IMR-90 (cell line): ENCODE measurements around the gene ATXN1. TPM values are rescaled to one million over a fixed set of nuclear protein-coding genes. Genes with fewer than 3 reads are reported as not detected.

ENCODE experiments used
- ATAC-seq: fragments of 200-7000 bp; cut with Tn5 transposase; 2 replicates; pipeline ENCODE4 v1.9.1; 2020; ENCODE audit warnings: low read depth, mild to moderate bottlenecking, moderate library complexity
- BruUV-seq: library from RNA; stranded (reverse); fragments of 400-500 nt; replicated peaks from 2 replicates; lab custom pipeline; 2021; lab: Mats Ljungman, UMichigan
- CTCF ChIA-PET: fragments of 300-600 bp; formaldehyde crosslinking; extraction: SDS; loops from one replicate; lab custom pipeline; 2021; ENCODE audit warnings: antibody characterized with exemption; lab: Yijun Ruan, JAX
- POLR2A ChIA-PET: fragments of 300-600 bp; sonication (Branson Sonifier 250); formaldehyde crosslinking; loops from one replicate; lab custom pipeline; 2022; ENCODE audit warnings: antibody characterized with exemption; ENCODE audit not compliant: unreplicated experiment; lab: Charles Lee
- DNase-seq: peaks from one replicate; pipeline ENCODE4 v3.0.0; 2013
- H2AFZ ChIP-seq: replicated peaks from 2 replicates; pipeline ENCODE3; 2013; ENCODE audit warnings: low read length, mild to moderate bottlenecking; ENCODE audit not compliant: poor library complexity
- H2AK5ac ChIP-seq: 2 replicates; pipeline ENCODE4 v1.6.1; 2013; ENCODE audit warnings: low read depth, low read length, inconsistent platforms
- H2AK9ac ChIP-seq: replicated peaks from 2 replicates; pipeline ENCODE3; 2013; ENCODE audit warnings: mild to moderate bottlenecking, low read depth, low read length, moderate library complexity; ENCODE audit not compliant: poor library complexity
- H2BK120ac ChIP-seq: 2 replicates; pipeline ENCODE4 v1.6.1; 2013; ENCODE audit warnings: low read depth, low read length, inconsistent platforms
- H2BK15ac ChIP-seq: 3 replicates; pipeline ENCODE4 v1.6.1; 2013; ENCODE audit warnings: low read depth, low read length, inconsistent platforms
- H2BK20ac ChIP-seq: 2 replicates; pipeline ENCODE4 v1.6.1; 2013; ENCODE audit warnings: low read depth, mild to moderate bottlenecking, inconsistent platforms, low read length, moderate library complexity
- H2BK5ac ChIP-seq: 2 replicates; pipeline ENCODE4 v1.6.1; 2013; ENCODE audit warnings: mild to moderate bottlenecking, low read depth, low read length, inconsistent platforms; ENCODE audit not compliant: poor library complexity, severe bottlenecking
- H3K14ac ChIP-seq: replicated peaks from 2 replicates; pipeline ENCODE4 v1.6.1; 2013; ENCODE audit warnings: low read depth, low read length, inconsistent platforms
- H3K18ac ChIP-seq: 2 replicates; pipeline ENCODE4 v1.6.1; 2013; ENCODE audit warnings: low read depth, low read length, control low read depth
- H3K23ac ChIP-seq: 2 replicates; pipeline ENCODE4 v1.6.1; 2013; ENCODE audit warnings: low read depth, low read length, inconsistent platforms
- H3K27ac ChIP-seq: 2 replicates; pipeline ENCODE4 v1.5.1; 2013; ENCODE audit warnings: mild to moderate bottlenecking, control low read depth, low read length; ENCODE audit not compliant: insufficient read depth
- H3K27me3 ChIP-seq: 2 replicates; pipeline ENCODE4 v1.6.1; 2013; ENCODE audit warnings: low read length; ENCODE audit not compliant: control insufficient read depth, insufficient read depth
- H3K36me3 ChIP-seq: 2 replicates; pipeline ENCODE4 v1.6.1; 2013; ENCODE audit warnings: low read length, mixed read lengths; ENCODE audit not compliant: control insufficient read depth, insufficient read depth
- H3K4ac ChIP-seq: 2 replicates; pipeline ENCODE4 v1.6.1; 2013; ENCODE audit warnings: low read depth, low read length, inconsistent platforms
- H3K4me1 ChIP-seq: 2 replicates; pipeline ENCODE4 v1.6.1; 2013; ENCODE audit warnings: low read length, mixed read lengths; ENCODE audit not compliant: control insufficient read depth, insufficient read depth
- H3K4me2 ChIP-seq: 2 replicates; pipeline ENCODE4 v1.6.1; 2013; ENCODE audit warnings: low read depth, mild to moderate bottlenecking, control low read depth, low read length, moderate library complexity
- H3K4me3 ChIP-seq: 2 replicates; pipeline ENCODE4 v1.5.1; 2013; ENCODE audit warnings: low read depth, mild to moderate bottlenecking, control low read depth, low read length, moderate library complexity; ENCODE audit not compliant: insufficient read depth
- H3K56ac ChIP-seq: 2 replicates; pipeline ENCODE4 v1.6.1; 2013; ENCODE audit warnings: low read length, inconsistent platforms; ENCODE audit not compliant: insufficient read depth; ENCODE audit errors: extremely low read depth
- H3K79me1 ChIP-seq, 2 experiments: 2 replicates each; pipeline ENCODE4 v1.6.1; 2013; ENCODE audit warnings: low read length in 2 of 2, inconsistent platforms in 1 of 2, low read depth in 1 of 2
- H3K9ac ChIP-seq: 2 replicates; pipeline ENCODE4 v1.6.1; 2013; ENCODE audit warnings: low read depth, low read length, control low read depth
- H3K9me1 ChIP-seq: 2 replicates; pipeline ENCODE4 v1.6.1; 2013; ENCODE audit warnings: low read length, inconsistent platforms; ENCODE audit not compliant: insufficient read depth
- H3K9me3 ChIP-seq: 2 replicates; pipeline ENCODE4 v1.6.1; 2013; ENCODE audit warnings: low read length; ENCODE audit not compliant: control insufficient read depth, insufficient read depth
- H4K20me1 ChIP-seq: 2 replicates; pipeline ENCODE4 v1.6.1; 2013; ENCODE audit warnings: low read length, inconsistent platforms; ENCODE audit not compliant: insufficient read depth
- H4K5ac ChIP-seq: 2 replicates; pipeline ENCODE4 v1.6.1; 2013; ENCODE audit warnings: mild to moderate bottlenecking, low read depth, low read length, control low read depth
- H4K8ac ChIP-seq, 2 experiments: 2 replicates each; pipeline ENCODE4 v1.6.1; 2013; ENCODE audit warnings: low read depth in 2 of 2, low read length in 2 of 2, control low read depth in 1 of 2, inconsistent platforms in 1 of 2
- H4K91ac ChIP-seq: 2 replicates; pipeline ENCODE4 v1.6.1; 2013; ENCODE audit warnings: low read depth, low read length, inconsistent platforms; ENCODE audit not compliant: insufficient read depth
- BHLHE40 ChIP-seq: fragments of 150-350 bp; IDR thresholded peaks from 2 replicates; pipeline ENCODE4 v1.6.1; 2016; ENCODE audit warnings: mild to moderate bottlenecking, low read depth, low read length
- CEBPB ChIP-seq: IDR thresholded peaks from 2 replicates; pipeline ENCODE4 v1.6.1; 2012; ENCODE audit warnings: low read depth, low read length, improper control_type of control experiment
- CHD1 ChIP-seq: IDR thresholded peaks from 2 replicates; pipeline ENCODE4 v1.6.1; 2012; ENCODE audit warnings: low read depth, low read length, improper control_type of control experiment
- CTCF ChIP-seq: conservative IDR thresholded peaks from 2 replicates; pipeline ENCODE4 v1.5.1; 2012; ENCODE audit warnings: mild to moderate bottlenecking, low read depth, low read length, improper control_type of control experiment
- ELK1 ChIP-seq: fragments of 150-350 bp; IDR thresholded peaks from 2 replicates; pipeline ENCODE4 v1.6.1; 2016; ENCODE audit warnings: low read depth, mild to moderate bottlenecking, low read length, moderate library complexity, borderline replicate concordance
- FOS ChIP-seq: fragments of 150-350 bp; IDR thresholded peaks from 2 replicates; pipeline ENCODE4 v1.6.1; 2016; ENCODE audit warnings: low read depth, low read length
- MAFK ChIP-seq: IDR thresholded peaks from 2 replicates; pipeline ENCODE4 v1.6.1; 2012; ENCODE audit warnings: low read depth, low read length, improper control_type of control experiment
- MAZ ChIP-seq: IDR thresholded peaks from 2 replicates; pipeline ENCODE4 v1.6.1; 2012; ENCODE audit warnings: low read depth, mild to moderate bottlenecking, low read length, improper control_type of control experiment, moderate library complexity, borderline replicate concordance
- MXI1 ChIP-seq: IDR thresholded peaks from 2 replicates; pipeline ENCODE4 v1.6.1; 2012; ENCODE audit warnings: low read depth, mild to moderate bottlenecking, low read length, moderate library complexity, borderline replicate concordance
- NFE2L2 ChIP-seq: fragments of 150-350 bp; IDR thresholded peaks from 2 replicates; pipeline ENCODE4 v1.6.1; 2016; ENCODE audit warnings: low read depth, mild to moderate bottlenecking, low read length
- POLR2A ChIP-seq: IDR thresholded peaks from 2 replicates; pipeline ENCODE4 v1.6.1; 2012; ENCODE audit warnings: mild to moderate bottlenecking, low read depth, low read length
- RAD21 ChIP-seq: IDR thresholded peaks from 2 replicates; pipeline ENCODE4 v1.6.1; 2012; ENCODE audit warnings: low read length, improper control_type of control experiment
- RCOR1 ChIP-seq: IDR thresholded peaks from 2 replicates; pipeline ENCODE4 v1.6.1; 2012; ENCODE audit warnings: mild to moderate bottlenecking, low read length, improper control_type of control experiment; ENCODE audit not compliant: insufficient replicate concordance
- RFX5 ChIP-seq: IDR thresholded peaks from 2 replicates; pipeline ENCODE4 v1.8.0; 2012; ENCODE audit warnings: low read depth, mild to moderate bottlenecking, low read length, moderate library complexity
- SMC3 ChIP-seq: fragments of 150-350 bp; IDR thresholded peaks from 2 replicates; pipeline ENCODE4 v1.6.1; 2016; ENCODE audit warnings: low read depth, mild to moderate bottlenecking, antibody characterized with exemption, low read length, moderate library complexity
- USF2 ChIP-seq: fragments of 150-350 bp; IDR thresholded peaks from 2 replicates; pipeline ENCODE4 v1.6.1; 2017; ENCODE audit warnings: mild to moderate bottlenecking, antibody characterized with exemption, low read length, low read depth
- WGBS, 2 experiments: methylation state at CpG; one replicate each; pipeline versions ENCODE4 v1.1.5 to v1.1.7; 2013; ENCODE audit warnings: missing lambda C conversion rate in 2 of 2; ENCODE audit not compliant: insufficient read length in 1 of 2; ENCODE audit errors: extremely low coverage in 2 of 2; 5-methylcytosine and 5-hydroxymethylcytosine counted together
- dilution Hi-C: fragments of 300-500 bp; cut with HindIII; formaldehyde crosslinking; loops from one replicate; pipeline ENCODE4 v1.14.3; 2018; ENCODE audit warnings: low sequenced_read_pairs; ENCODE audit not compliant: unreplicated experiment
- in situ Hi-C: fragments of 300-500 bp; cut with MboI; formaldehyde crosslinking; loops from 3 replicates; pipeline ENCODE4 v1.14.3; 2019; ENCODE audit warnings: low sequenced_read_pairs, inconsistent platforms, mixed read lengths
- intact Hi-C: fragments of 100-400 bp; cut with micrococcal nuclease; formaldehyde crosslinking; loops from 2 replicates; pipeline ENCODE4 v1.10.0; 2022
- polyA plus RNA-seq, 3 experiments: library from polyadenylated mRNA; depleted of rRNA; stranded (reverse); fragments of >200 nt; gene quantifications; 2 replicates each; pipeline ENCODE4 v1.2.3, GENCODE V29; 2012; ENCODE audit warnings: low replicate concordance in 1 of 3
- total RNA-seq: library from RNA; depleted of rRNA; stranded (reverse); fragments of >200 nt; gene quantifications from 2 replicates; pipeline ENCODE4 v1.2.3, GENCODE V29; 2012

The ATXN1 gene
- total and polyA plus RNA-seq, 2 of the 4 experiments (the other 2 are of a cell fraction) = 7.3 to 11.1 TPM

GRCh38 chr6:16746812-16747211 is 14.4 kb downstream of the ATXN1 start:
- no peak overlapping the region for H2BK15ac ChIP-seq
- peak overlapping the region; percentile 59; the same call in 1 of the 2 replicates for H2BK20ac ChIP-seq
- ChIA-PET CTCF (interaction anchor here (0.6 to 1.0 kb wide), 2 partner anchors 262 to 413 kb away, joined by 4 to 5 read pairs; no protein-coding TSS in a partner anchor), POLR2A (no interaction called here)
- no peak overlapping the region for H3K27ac ChIP-seq
- intact Hi-C loops = no loop called here
- 0 out of 2 replicates have a peak overlapping the region, but pooled peaks have one; percentile 58 for H3K23ac ChIP-seq
- H4K5ac ChIP-seq = no peak overlapping the region
- no peaks in the 10 kb centered on the region for H3K9me3 ChIP-seq
- in situ Hi-C loops = no loop called here
- H3K4me2 ChIP-seq = no peak overlapping the region
- no TSS peak for BruUV-seq
- peak overlapping the region; percentile 70; the same call in 1 of the 2 replicates for H3K14ac ChIP-seq
- TF ChIP-seq FOS (no peak), RFX5 (no peak), MAZ (no peak), CTCF (no peak), CEBPB (no peak), SMC3 (no peak), MAFK (no peak), RAD21 (no peak), BHLHE40 (no peak), NFE2L2 (no peak), USF2 (no peak), ELK1 (no peak), RCOR1 (no peak), MXI1 (no peak), POLR2A (no peak), CHD1 (no peak)
- peaks cover 36% of the 10 kb centered on the region for H4K20me1 ChIP-seq
- peaks cover 22% of the 10 kb centered on the region for H3K4me1 ChIP-seq
- peaks cover 18% of the 10 kb centered on the region for H3K36me3 ChIP-seq
- no peak overlapping the region for H4K91ac ChIP-seq
- H3K18ac ChIP-seq = no peak overlapping the region
- H3K27me3 ChIP-seq = no peaks in the 10 kb centered on the region
- no peak overlapping the region for H3K56ac ChIP-seq
- no peak overlapping the region for H4K8ac ChIP-seq
- no peak overlapping the region for H3K9ac ChIP-seq
- no peak overlapping the region for H3K4me3 ChIP-seq
- H3K4ac ChIP-seq = peak overlapping the region; percentile 72
- ATAC-seq (no peak), DNase-seq (no peak)
- no peak overlapping the region for H2AFZ ChIP-seq
- H2AK5ac ChIP-seq = no peak overlapping the region
- no CpG with 5 or more reads among the region's 3 CpGs for WGBS, 2 experiments
- H2BK5ac ChIP-seq = no peak overlapping the region
- H3K79me1 ChIP-seq = peaks cover 41 to 83% of the 10 kb centered on the region in 2 experiments
- dilution Hi-C loops = no loop called here
- peaks cover 32% of the 10 kb centered on the region for H3K9me1 ChIP-seq
- 0 out of 2 replicates have a peak overlapping the region, but pooled peaks have one; percentile 40 for H2BK120ac ChIP-seq
- H2AK9ac ChIP-seq = no peak overlapping the region
